Transverse colon (tissue), 4 donors: ENCODE data around the gene MGAT4A.

Experiments
- EP300 ChIP-seq: sonication (generic); formaldehyde crosslinking; IDR thresholded peaks from one replicate; pipeline ENCODE4 v1.6.1; 2017; ENCODE audit warnings: antibody characterized with exemption, low read depth
- POLR2A ChIP-seq: fragments of 450-650 bp; IDR thresholded peaks from one replicate; pipeline ENCODE4 v1.6.1; 2016; ENCODE audit warnings: antibody characterized with exemption, mild to moderate bottlenecking, moderate library complexity
- POLR2AphosphoS5 ChIP-seq, 3 donors: sonication (generic); formaldehyde crosslinking; IDR thresholded peaks; one replicate each; pipeline ENCODE4 v1.6.1; 2016; ENCODE audit warnings: antibody characterized with exemption in 3 of 3
- TF ChIP-seq, protein P1 (sequence below), 5 experiments: fragments of 200-600 bp in 3 of 5; fragments of 450-650 bp in 2 of 5; sonication (generic) in 3 of 5; IDR thresholded peaks; 1 replicate in 2 of 5; 2 replicates in 3 of 5; pipeline ENCODE4 v1.5.1; 2016 to 2017; ENCODE audit warnings: antibody characterized with exemption in 5 of 5, inconsistent platforms in 3 of 5, mild to moderate bottlenecking in 2 of 5, moderate library complexity in 1 of 5

DNA sequence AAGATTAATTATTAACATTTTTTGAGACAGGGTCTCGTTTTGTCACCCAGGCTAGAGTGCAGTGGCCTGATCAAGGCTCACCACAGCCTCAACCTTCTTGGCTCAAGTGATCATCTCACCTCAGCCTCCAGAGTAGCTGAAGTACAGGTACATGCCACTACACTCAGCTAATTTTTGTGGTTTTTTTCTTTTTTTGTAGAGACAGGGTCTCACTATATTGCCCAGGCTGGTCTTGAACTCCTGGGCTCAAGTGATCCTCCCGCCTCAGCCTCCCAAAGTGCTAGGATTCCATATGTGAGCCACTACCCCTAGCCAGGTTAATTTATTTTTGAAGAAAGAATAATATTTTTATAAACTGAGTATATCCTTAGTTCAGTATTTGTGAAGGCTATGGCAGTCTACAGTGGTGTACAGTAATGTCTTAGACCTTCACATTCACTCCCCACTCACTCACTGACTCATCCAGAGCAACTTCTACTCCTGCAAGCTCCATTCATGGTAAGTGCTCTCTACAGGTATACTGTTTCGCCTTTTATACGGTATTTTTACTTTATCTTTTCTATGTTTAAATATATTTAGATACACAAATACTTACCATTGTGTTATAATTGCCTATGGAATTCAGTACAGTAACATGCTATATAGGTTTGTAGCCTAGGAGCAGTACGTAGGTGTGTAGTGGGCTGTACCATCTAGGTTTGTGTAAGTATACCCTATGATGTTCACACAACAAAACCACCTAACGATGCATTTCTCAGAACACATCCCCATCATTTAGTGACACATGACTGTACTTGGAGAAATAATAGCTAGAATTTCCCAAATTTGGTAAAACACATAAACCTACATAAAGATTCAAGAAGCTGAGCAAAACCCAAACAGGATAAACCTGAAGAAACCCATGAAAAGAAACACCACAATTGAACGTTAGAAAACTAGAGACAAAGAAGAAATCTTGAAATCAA, 38.6 kb downstream of the MGAT4A start:
- TF ChIP-seq, protein P1, sequence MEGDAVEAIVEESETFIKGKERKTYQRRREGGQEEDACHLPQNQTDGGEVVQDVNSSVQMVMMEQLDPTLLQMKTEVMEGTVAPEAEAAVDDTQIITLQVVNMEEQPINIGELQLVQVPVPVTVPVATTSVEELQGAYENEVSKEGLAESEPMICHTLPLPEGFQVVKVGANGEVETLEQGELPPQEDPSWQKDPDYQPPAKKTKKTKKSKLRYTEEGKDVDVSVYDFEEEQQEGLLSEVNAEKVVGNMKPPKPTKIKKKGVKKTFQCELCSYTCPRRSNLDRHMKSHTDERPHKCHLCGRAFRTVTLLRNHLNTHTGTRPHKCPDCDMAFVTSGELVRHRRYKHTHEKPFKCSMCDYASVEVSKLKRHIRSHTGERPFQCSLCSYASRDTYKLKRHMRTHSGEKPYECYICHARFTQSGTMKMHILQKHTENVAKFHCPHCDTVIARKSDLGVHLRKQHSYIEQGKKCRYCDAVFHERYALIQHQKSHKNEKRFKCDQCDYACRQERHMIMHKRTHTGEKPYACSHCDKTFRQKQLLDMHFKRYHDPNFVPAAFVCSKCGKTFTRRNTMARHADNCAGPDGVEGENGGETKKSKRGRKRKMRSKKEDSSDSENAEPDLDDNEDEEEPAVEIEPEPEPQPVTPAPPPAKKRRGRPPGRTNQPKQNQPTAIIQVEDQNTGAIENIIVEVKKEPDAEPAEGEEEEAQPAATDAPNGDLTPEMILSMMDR (IDR thresholded peaks at IDR 0.05) = no peak
- TF ChIP-seq POLR2A = no peak
- TF ChIP-seq POLR2AphosphoS5 (IDR thresholded peaks at IDR 0.05) = no peak
- no peak for TF ChIP-seq EP300
